ENCODE measurements around the gene HDAC4. TPM values are rescaled to one million over a fixed set of nuclear protein-coding genes. Genes with fewer than 3 reads are reported as not detected.

The HDAC4 gene
- total RNA-seq, 1 experiment from 2014 or later: 32.0 TPM

GRCh38 chr2:239204136-239204875, 196.5 kb downstream of the HDAC4 start:
- H3K4me3 Mint-ChIP-seq: no peak overlapping the region
- Histone ChIP-seq H3K4me2 (ENCODE audit: insufficient read depth, insufficient read length, low read length) (no peak overlapping the region), H3K27ac (ENCODE audit: insufficient read length, low read depth, low read length) (no peak overlapping the region), H3K4me1 (ENCODE audit: insufficient read depth, low read length) (no peaks in the 10 kb centered on the region; the same call in 1 of the 2 replicates), H3K23me2 (ENCODE audit: insufficient read length, low read depth, low read length, poor library complexity, severe bottlenecking) (no peaks in the 10 kb centered on the region), H3K23ac (ENCODE audit: insufficient read length, low read depth, low read length) (no peak overlapping the region), H2BK15ac (ENCODE audit: low read depth, low read length) (no peak overlapping the region), H4K91ac (ENCODE audit: insufficient read length, low read depth, low read length) (no peak overlapping the region), H2BK5ac (ENCODE audit: insufficient read length, low read length) (no peak overlapping the region), H3K18ac (ENCODE audit: insufficient read length, low read depth, low read length) (no peak overlapping the region), H3K4ac (ENCODE audit: low read depth, low read length) (no peak overlapping the region), H2BK20ac (ENCODE audit: low read depth, low read length, poor library complexity, severe bottlenecking) (no peak overlapping the region), H3K9ac (ENCODE audit: extremely low read depth, insufficient read length, low read length) (no peak overlapping the region), H3T11ph (ENCODE audit: low read length) (no peak overlapping the region), H3K27me3 (ENCODE audit: insufficient read depth, low read length) (no peaks in the 10 kb centered on the region), H2BK120ac (ENCODE audit: low read depth, low read length, poor library complexity, severe bottlenecking) (no peak overlapping the region), H2BK12ac (ENCODE audit: insufficient read length, low read depth, low read length) (no peak overlapping the region), H2AK5ac (ENCODE audit: insufficient read length, low read length) (no peak overlapping the region), H3K79me2 (ENCODE audit: insufficient read depth, low read length) (no peaks in the 10 kb centered on the region), H3K9me3 (ENCODE audit: control insufficient read depth, low read depth, low read length) (no peaks in the 10 kb centered on the region), H3K79me1 (ENCODE audit: insufficient read depth, low read depth, low read length, poor library complexity, severe bottlenecking) (peaks cover 5% of the 10 kb centered on the region), H4K20me1 (ENCODE audit: control insufficient read depth, insufficient read depth, insufficient read length) (no peaks in the 10 kb centered on the region), H4K5ac (ENCODE audit: insufficient read length, low read depth, low read length) (no peak overlapping the region), H3K14ac (ENCODE audit: insufficient read depth, low read length) (no peak overlapping the region; the same call in 1 of the 2 replicates), H3K56ac (ENCODE audit: insufficient read length, low read depth, low read length) (no peak overlapping the region), H2AFZ (ENCODE audit: low read length) (no peak overlapping the region), H4K8ac (replicated peaks; ENCODE audit: insufficient read length, low read depth, low read length) (no peak overlapping the region)
- TF ChIP-seq CTCF (conservative IDR thresholded peaks at IDR 0.05): no peak
- no peak for DNase-seq
- H3K27ac Mint-ChIP-seq: peak overlapping the region in 1 of 3 experiments; percentile 11; a peak in 1 of 7 replicates
- H3K27me3 Mint-ChIP-seq (ENCODE audit: low read depth): no peaks in the 10 kb centered on the region
- no peaks in the 10 kb centered on the region for H3K9me3 Mint-ChIP-seq
- H3K4me1 Mint-ChIP-seq: peaks cover 32 to 47% of the 10 kb centered on the region in 2 experiments
- no CpG with 5 or more reads among the region's 28 CpGs for WGBS (ENCODE audit: extremely low coverage, insufficient read length, low lambda C conversion rate)
- H3K36me3 Mint-ChIP-seq (ENCODE audit: insufficient read depth in 1 of 3, low read depth in 3 of 3): no peaks in the 10 kb centered on the region; a peak in 1 of 7 replicates
